ENCODE results near the gene SNX13. TPM values are rescaled to one million over a fixed set of nuclear protein-coding genes. Genes with fewer than 3 reads are reported as not detected.

The SNX13 gene
- total RNA-seq, 4 donors from 2014 or later, result 37.3 to 60.3 (median 48.8) TPM

- Histone ChIP-seq H3K36me3 (peaks cover 0 to 19% (median 0%) of the 10 kb centered on the region in 3 donors), H3K4me1 (no peaks in the 10 kb centered on the region), H3K9me3 (no peaks in the 10 kb centered on the region), H3K27me3 (no peaks in the 10 kb centered on the region), H3K27ac (no peak overlapping the region), H3K4me3 (no peak overlapping the region)
- no peak for DNase-seq
- TF ChIP-seq CTCF (IDR thresholded peaks at IDR 0.05) (no peak), POLR2A (IDR thresholded peaks at IDR 0.05) (no peak)
Measured at GRCh38 chr7:17844022-17844421, 96.3 kb downstream of the SNX13 start.

- H3K4me1 ChIP-seq, result no peaks in the 10 kb centered on the region
- H3K27ac ChIP-seq, result no peak overlapping the region
- no peak for DNase-seq
- H3K9me3 ChIP-seq, result no peaks in the 10 kb centered on the region
- no peaks in the 10 kb centered on the region for H3K27me3 ChIP-seq
- H3K4me3 ChIP-seq, result no peak overlapping the region
- no peak for TF ChIP-seq CTCF (IDR thresholded peaks at IDR 0.05)
- TF ChIP-seq POLR2A (IDR thresholded peaks at IDR 0.05), result no peak
- peaks cover 0 to 23% (median 0%) of the 10 kb centered on the region in 3 donors for H3K36me3 ChIP-seq
Measured at GRCh38 chr7:17843041-17843440, 97.3 kb downstream of the SNX13 start.

DNA sequence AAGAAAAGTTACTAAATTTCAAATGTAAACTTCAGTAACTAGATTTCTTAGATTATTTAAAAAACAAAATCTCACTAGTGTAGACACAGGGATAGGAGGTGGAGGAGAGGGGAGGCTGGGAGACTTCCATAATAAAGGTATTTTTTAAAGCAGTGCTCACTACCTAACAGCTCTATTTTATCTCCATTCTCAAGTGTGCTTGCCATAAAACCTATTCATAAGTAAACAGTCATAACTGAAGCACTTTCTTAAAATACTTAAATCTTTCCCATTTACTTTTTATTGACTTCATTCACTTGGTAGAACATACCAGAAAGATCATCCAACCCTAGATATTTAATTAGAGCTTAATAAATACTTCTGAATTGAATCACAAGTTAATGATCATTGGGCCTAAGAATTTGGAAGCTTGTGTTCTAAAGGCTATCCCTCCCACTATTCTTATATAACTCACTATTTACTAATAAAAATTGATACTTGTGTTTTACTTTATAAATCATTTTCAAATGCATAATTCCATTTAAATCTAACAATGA lies 107.4 kb downstream of the SNX13 start:
- H3K9me3 ChIP-seq, result no peaks in the 10 kb centered on the region
- no peak overlapping the region for H3K4me3 ChIP-seq
- no peak for TF ChIP-seq CTCF (IDR thresholded peaks at IDR 0.05)
- TF ChIP-seq POLR2A (IDR thresholded peaks at IDR 0.05), result no peak
- no peaks in the 10 kb centered on the region for H3K27me3 ChIP-seq
- H3K36me3 ChIP-seq, result peaks cover 0 to 5% (median 0%) of the 10 kb centered on the region in 3 donors
- no peak overlapping the region for H3K27ac ChIP-seq
- no peak for DNase-seq
- H3K4me1 ChIP-seq, result no peaks in the 10 kb centered on the region

GRCh38 chr7:17832242-17832641 lies 108.1 kb downstream of the SNX13 start:
- DNase-seq, result no peak
- Histone ChIP-seq H3K27ac (no peak overlapping the region), H3K4me3 (no peak overlapping the region), H3K36me3 (peaks cover 0 to 5% (median 0%) of the 10 kb centered on the region in 3 donors), H3K4me1 (no peaks in the 10 kb centered on the region), H3K27me3 (no peaks in the 10 kb centered on the region), H3K9me3 (no peaks in the 10 kb centered on the region)
- no peak for TF ChIP-seq POLR2A (IDR thresholded peaks at IDR 0.05)
- TF ChIP-seq CTCF (IDR thresholded peaks at IDR 0.05), result no peak

GRCh38 chr7:17830206-17830605 lies 110.1 kb downstream of the SNX13 start:
- Histone ChIP-seq H3K36me3 (peaks cover 0 to 11% (median 0%) of the 10 kb centered on the region in 3 donors), H3K9me3 (no peaks in the 10 kb centered on the region), H3K27me3 (no peaks in the 10 kb centered on the region), H3K4me1 (no peaks in the 10 kb centered on the region), H3K27ac (no peak overlapping the region), H3K4me3 (no peak overlapping the region)
- DNase-seq, result no peak
- TF ChIP-seq POLR2A (IDR thresholded peaks at IDR 0.05) (no peak), CTCF (IDR thresholded peaks at IDR 0.05) (no peak)

- DNase-seq, result no peak
- H3K27me3 ChIP-seq, result no peaks in the 10 kb centered on the region
- TF ChIP-seq POLR2A (IDR thresholded peaks at IDR 0.05), result no peak
- TF ChIP-seq CTCF (IDR thresholded peaks at IDR 0.05), result no peak
- H3K36me3 ChIP-seq, result peaks cover 0 to 17% (median 0%) of the 10 kb centered on the region in 3 donors
- no peaks in the 10 kb centered on the region for H3K4me1 ChIP-seq
- H3K9me3 ChIP-seq, result no peaks in the 10 kb centered on the region
- H3K27ac ChIP-seq, result no peak overlapping the region
- H3K4me3 ChIP-seq, result no peak overlapping the region
Measured at GRCh38 chr7:17829001-17829400, 111.3 kb downstream of the SNX13 start.
